ENCODE data around the gene TRIP13.

Gene TRIP13

DNA sequence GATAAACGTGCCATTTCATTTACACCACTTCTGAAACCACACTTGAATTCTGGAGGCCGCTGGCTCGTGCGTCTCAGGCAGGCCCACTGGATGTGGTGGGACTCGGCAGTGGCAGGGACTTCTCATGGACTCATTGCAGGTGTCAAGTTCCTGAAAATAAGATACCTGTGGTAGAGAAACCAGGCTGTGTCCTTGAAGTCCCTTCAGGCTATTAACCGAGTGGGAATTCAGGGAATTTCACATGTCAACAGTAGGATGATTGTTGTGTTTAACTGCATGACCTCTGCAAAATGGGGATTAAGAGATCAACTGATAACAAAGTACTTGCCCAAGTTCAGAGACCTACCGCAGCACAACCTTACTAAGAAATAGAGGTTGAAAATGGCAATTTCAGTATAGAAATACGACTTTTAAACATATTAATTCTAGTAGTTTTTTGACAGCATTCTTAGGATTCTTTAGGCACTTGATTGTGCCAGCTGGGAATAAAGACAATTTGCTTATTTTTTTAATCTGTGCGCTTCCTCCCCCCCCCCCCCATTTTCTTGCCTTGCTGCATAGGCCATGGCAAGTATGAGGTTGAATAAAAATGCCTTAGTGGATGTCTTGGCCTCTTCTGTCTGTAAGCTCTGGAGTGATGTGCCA, 26.8 kb downstream of the TRIP13 start:
- DNase-seq (ENCODE audit: low read depth): no peak
- no peak overlapping the region for H3K4me3 ChIP-seq (ENCODE audit: low read depth, low read length)
- TF ChIP-seq, protein P1, sequence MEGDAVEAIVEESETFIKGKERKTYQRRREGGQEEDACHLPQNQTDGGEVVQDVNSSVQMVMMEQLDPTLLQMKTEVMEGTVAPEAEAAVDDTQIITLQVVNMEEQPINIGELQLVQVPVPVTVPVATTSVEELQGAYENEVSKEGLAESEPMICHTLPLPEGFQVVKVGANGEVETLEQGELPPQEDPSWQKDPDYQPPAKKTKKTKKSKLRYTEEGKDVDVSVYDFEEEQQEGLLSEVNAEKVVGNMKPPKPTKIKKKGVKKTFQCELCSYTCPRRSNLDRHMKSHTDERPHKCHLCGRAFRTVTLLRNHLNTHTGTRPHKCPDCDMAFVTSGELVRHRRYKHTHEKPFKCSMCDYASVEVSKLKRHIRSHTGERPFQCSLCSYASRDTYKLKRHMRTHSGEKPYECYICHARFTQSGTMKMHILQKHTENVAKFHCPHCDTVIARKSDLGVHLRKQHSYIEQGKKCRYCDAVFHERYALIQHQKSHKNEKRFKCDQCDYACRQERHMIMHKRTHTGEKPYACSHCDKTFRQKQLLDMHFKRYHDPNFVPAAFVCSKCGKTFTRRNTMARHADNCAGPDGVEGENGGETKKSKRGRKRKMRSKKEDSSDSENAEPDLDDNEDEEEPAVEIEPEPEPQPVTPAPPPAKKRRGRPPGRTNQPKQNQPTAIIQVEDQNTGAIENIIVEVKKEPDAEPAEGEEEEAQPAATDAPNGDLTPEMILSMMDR (conservative IDR thresholded peaks at IDR 0.05; ENCODE audit: low read depth, low read length): no peak

DNA sequence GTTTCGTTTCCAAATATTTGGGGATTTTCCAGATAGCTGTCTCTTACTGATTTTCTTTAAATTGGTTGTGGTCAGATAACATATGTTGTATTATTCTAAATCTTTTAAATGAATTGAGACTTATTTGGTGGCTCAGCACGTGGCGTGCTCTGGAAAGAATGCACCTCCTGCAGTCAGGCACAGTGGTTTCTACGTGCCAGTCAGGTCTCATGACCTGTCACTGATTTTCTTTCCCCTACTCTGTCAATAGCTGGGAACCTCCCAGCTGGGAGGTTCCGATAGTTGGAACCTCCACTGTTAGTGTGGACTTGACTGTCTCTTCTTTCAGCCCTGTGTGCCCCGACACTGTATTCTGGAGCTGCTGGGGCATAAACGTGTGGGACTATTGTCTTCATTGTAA, 27.6 kb downstream of the TRIP13 start:
- TF ChIP-seq, protein P1 (conservative IDR thresholded peaks at IDR 0.05; ENCODE audit: low read depth, low read length): no peak
- no peak overlapping the region for H3K4me3 ChIP-seq (ENCODE audit: low read depth, low read length)
- no peak for DNase-seq (ENCODE audit: low read depth)

DNA sequence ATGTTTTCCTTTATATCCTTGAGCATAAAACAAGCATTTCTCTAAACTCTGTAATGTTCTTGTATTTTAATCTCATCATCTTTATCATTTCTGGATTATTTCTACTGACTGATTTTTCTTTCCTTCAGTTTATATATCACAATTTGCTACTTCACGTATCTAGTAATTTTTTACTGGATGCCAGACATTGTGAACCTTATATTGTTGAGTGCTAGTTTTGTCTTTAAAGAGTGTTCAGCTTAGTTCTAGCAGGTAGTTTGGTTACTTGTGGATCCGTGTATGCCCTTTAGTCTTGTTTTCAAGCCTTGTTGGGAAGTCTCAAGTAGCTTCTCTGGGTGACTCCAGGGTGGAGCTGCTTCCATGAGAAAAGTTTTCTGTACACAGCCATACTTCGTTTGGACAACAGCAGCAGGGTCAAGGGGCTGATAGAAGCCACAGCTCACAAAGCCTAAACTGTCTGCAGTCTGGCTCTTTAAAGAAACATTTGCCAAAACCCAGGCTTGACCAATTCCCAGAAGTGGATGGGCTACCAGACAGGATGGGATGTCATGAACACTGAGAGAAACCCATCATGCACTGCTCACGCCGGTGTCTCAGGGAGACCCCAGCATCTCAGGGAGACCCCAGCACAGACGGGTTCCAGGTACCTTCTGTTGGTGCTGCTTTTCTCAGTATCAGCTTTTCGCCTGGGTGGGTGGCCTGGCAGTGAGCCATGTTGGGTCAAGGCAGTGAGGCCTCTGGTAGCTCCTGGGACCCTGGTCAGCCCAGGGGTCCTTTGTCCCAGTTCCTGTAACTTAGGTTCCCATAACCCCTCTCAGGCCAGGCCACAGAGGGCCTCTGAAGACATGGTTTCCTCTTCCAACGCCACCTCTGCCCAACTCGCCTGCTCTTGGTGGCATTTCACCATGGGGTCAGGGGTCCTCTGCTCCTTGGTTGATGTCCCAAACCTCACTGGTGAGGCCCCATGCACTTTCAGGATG, 29.1 kb downstream of the TRIP13 start:
- TF ChIP-seq, protein P1 (conservative IDR thresholded peaks at IDR 0.05; ENCODE audit: low read depth, low read length): no peak
- no peak for DNase-seq (ENCODE audit: low read depth)
- no peak overlapping the region for H3K4me3 ChIP-seq (ENCODE audit: low read depth, low read length)

DNA sequence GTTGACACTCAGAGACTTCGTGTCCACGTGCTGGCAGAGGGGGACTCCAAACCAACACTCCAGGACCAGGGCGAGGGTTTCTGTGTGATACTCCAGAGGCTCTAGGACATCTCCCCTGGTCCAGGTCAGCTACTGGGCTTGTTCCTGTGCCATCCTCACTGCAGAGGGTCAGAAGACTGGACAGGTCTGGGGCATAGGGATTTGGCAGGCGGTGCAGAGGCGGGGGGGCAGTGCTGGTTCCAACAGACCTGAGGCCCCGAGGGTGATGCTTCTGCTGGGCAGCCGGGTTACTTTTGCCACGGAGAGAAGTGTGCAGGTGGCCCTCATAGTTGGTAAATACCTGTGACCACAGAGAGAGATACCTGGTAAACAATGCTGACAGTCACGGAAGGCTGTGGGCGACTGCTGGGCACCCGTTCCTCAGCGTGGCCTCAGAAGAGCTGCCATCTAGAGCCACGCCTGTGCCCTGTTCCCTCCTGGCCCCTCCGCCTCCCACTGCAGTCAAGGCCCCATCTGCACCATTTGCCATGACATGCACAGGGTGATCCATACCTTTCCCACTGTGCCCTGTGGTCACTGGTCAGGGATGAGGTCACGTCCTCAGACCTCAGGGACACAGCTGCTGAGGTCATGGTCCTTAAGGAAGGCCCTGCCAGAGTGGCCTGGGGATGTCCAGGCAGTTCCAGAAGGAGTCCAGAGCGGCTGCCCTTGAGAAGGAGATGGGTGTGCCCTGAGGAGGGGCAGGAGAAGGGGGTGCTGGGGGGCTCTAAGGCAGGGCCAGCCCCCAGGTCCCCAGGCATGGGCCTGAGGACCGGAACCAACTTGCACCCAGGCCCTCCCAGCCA, 30.0 kb downstream of the TRIP13 start:
- TF ChIP-seq, protein P1 (conservative IDR thresholded peaks at IDR 0.05; ENCODE audit: low read depth, low read length): no peak
- H3K4me3 ChIP-seq (ENCODE audit: low read depth, low read length): no peak overlapping the region
- DNase-seq (ENCODE audit: low read depth): no peak

DNA sequence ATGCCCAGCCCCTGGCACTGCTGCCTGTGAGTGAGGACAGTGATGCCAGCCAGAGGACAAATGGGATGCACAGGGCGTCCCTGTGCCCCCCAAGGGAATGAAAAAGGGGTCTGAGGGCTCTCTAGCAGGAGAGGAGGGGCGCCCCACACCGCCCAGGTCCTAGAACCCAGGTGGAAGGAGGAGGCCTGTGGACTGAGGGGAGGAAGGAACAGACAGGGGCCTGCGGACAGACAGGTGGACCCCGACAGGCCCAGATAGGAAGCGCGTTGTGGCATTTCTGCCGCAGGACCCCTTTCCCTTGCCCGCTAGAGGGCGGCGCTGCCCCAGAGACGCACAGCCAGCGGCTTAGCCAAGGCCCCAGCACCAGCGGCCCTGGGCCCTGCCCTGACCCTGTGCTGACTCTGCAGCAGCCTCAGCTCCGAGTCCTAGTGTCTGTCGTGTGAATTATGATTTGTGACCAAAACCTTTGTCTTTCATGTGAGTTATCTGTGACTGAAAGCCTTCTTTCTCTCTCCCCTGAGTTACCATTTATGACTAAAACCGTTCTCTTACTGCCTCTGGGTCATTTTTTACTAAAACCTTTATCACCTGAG, 30.7 kb downstream of the TRIP13 start:
- TF ChIP-seq, protein P1 (conservative IDR thresholded peaks at IDR 0.05; ENCODE audit: low read depth, low read length): peak; percentile 92
- DNase-seq (ENCODE audit: low read depth): peak; percentile 71

DNA sequence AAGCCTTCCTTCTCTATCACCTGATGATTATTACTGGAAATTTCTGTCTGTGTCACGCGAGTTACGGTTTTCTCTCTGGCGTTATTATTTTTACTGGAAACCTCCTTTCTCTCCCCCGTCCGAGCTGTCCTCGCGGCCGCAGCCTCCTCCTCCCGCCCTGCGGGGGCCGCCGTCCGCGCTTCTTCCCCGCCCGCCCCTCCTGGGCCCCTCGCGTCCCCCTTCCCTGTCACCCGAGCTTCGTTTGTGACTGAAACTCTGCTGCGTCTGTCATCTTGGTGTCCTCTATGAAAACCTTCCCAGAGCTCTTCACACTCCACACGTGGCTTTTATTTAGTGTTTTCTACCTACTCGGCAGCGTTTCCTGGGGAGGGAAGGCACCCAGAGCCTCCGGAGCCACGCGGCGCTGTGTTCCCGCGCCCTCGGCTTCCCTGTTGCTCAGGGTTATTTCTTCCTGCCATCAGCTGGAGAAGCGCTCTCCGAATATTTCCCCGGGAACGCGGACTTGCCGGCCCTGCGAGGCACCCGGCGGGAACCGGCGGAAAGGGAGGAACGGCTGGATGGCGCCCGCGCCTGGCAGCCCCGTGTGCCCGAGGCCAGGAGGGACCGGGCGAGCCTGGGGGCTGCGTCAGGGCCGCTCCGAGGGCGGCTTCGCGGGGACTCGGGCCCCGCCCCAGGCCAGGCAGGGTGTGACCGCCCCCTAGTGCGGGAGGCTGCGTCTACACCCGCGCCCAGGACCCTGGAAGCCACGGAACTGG, 33.9 kb downstream of the TRIP13 start:
- TF ChIP-seq, protein P1 (conservative IDR thresholded peaks at IDR 0.05; ENCODE audit: low read depth, low read length): peak; percentile 27
- DNase-seq (ENCODE audit: low read depth): peak; percentile 26
- peak overlapping the region; percentile 36 for H3K4me3 ChIP-seq (ENCODE audit: low read depth, low read length)

More for the DNA sequence above, 30.7 kb downstream of the TRIP13 start:
- no peak overlapping the region for H3K4me3 ChIP-seq (ENCODE audit: low read depth, low read length)

Measured in choroid plexus epithelial cell (primary cell).